Heart left ventricle (tissue), 13 donors: ENCODE measurements around the gene HOXB2.

Source experiments
- POLR2A ChIP-seq, 2 donors: fragments of 450-650 bp; IDR thresholded peaks; one replicate each; pipeline ENCODE4 v1.6.1; 2017; ENCODE audit warnings: antibody characterized with exemption in 2 of 2, mild to moderate bottlenecking in 2 of 2, moderate library complexity in 2 of 2
- TF ChIP-seq, protein P1 (sequence below), 12 donors: fragments of 200-600 bp; sonication (generic) in 4 of 12; IDR thresholded peaks; one replicate each; pipeline versions ENCODE4 v1.5.0 to v1.8.0; 2018 to 2022; ENCODE audit warnings: antibody characterized with exemption in 12 of 12, mild to moderate bottlenecking in 5 of 12
- donor health status: ischemic (EF 13 %, LVEDD 7.1; RV severe dilation, severe dysfunction).
- donor health status: DM: no; HTN: yes; CAD: no.
- donor health status: DM: no; HTN: no; CAD: no.
- donor health status: ischemic (EF 25% LVEDD 6.9; RV normal size, moderate dysfunction).
- donor health status: ischemic (EF 25% LVEDD 5.7; RV mildly dilated, moderate dysfunction).
- donor health status: ischemic (EF 35%, LVEDD 5.7; RV mildly dilated, moderate dysfunction).
- donor health status: nonischemic (EF 11% LVEDD 7.7; RV severe dilation, severe dysfunction).
- donor health status: DM: yes; HTN: yes; CAD: no.
- donor health status: PGD.
- donor health status: ischemic (EF 29% LVEDD 5.4; RV normal size, mild dysfunction).
- donor health status: nonischemic (EF 23%, LVEDD 6.1; RV moderate dilation, normal function).

DNA sequence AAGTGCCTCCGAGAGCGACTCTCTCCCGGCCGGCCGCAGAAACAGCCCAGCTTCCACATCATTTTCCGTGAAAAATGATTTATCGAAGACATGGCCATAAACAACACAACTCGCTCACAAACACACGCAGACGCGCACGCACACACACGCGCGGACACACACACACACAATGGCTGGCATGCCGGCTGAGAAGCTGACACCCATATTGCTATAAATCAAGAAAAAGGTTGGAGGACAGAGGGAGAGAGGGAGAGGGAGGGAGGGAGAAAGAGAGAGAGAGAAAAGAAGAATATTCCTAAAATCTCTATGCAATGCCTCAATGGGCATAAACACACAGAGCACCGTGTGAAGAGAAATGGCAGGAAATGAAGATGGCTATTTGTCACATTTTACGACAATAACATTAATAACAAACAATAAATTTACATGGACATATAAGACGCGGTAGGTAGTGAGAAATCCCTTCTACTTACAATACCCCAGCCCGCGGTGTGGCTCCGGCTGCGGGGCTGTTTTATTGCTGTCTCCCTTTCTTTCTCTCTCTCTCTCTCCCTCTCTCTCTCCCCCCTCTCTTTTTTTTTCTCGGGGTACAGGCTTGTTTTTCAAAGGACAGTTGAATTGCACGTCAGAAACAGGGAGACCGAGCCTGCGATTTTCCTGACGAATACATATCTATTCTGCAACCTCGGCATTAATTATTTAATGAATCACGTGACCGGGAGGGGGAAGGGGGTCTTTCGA is 23.8 kb upstream of the HOXB2 start:
- TF ChIP-seq, protein P1, sequence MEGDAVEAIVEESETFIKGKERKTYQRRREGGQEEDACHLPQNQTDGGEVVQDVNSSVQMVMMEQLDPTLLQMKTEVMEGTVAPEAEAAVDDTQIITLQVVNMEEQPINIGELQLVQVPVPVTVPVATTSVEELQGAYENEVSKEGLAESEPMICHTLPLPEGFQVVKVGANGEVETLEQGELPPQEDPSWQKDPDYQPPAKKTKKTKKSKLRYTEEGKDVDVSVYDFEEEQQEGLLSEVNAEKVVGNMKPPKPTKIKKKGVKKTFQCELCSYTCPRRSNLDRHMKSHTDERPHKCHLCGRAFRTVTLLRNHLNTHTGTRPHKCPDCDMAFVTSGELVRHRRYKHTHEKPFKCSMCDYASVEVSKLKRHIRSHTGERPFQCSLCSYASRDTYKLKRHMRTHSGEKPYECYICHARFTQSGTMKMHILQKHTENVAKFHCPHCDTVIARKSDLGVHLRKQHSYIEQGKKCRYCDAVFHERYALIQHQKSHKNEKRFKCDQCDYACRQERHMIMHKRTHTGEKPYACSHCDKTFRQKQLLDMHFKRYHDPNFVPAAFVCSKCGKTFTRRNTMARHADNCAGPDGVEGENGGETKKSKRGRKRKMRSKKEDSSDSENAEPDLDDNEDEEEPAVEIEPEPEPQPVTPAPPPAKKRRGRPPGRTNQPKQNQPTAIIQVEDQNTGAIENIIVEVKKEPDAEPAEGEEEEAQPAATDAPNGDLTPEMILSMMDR (IDR thresholded peaks at IDR 0.05) = no peak
- no peak for TF ChIP-seq POLR2A (IDR thresholded peaks at IDR 0.05)
